ENCODE data around the gene IL17RB. TPM values are rescaled to one million over a fixed set of nuclear protein-coding genes. Genes with fewer than 3 reads are reported as not detected.

IL17RB gene
- total and polyA plus RNA-seq, 2 of the 4 experiments (the other 2 are of a cell fraction), result under 0.01 TPM; not detected in 1

DNA sequence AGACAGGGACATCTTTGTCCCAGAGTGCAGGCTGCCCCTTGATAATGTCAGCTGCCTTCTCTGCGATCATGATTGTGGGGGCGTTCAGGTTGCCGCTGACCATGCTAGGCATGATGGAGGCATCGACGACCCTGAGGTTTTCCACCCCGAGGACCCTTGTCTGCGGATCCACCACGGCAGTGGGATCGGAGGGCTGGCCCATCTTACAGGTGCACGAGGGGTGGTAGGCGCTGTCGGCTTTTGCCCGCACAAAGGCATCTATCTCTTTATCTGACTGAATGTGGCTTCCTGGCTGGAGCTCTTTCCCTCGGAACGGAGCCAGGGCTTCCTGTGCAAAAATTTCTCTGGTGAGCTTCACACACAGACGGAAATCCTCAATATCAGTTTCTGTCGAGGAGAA is 28.6 kb upstream of the IL17RB start:
- ATAC-seq (ENCODE audit: low read depth) (no peak), DNase-seq (no peak)
- TF ChIP-seq, protein P1, sequence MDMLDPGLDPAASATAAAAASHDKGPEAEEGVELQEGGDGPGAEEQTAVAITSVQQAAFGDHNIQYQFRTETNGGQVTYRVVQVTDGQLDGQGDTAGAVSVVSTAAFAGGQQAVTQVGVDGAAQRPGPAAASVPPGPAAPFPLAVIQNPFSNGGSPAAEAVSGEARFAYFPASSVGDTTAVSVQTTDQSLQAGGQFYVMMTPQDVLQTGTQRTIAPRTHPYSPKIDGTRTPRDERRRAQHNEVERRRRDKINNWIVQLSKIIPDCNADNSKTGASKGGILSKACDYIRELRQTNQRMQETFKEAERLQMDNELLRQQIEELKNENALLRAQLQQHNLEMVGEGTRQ (IDR thresholded peaks at IDR 0.05; ENCODE audit: low read depth, low read length), result no peak
- TF ChIP-seq RCOR1 (IDR thresholded peaks at IDR 0.05; ENCODE audit: insufficient replicate concordance, low read length) (no peak), MAFK (IDR thresholded peaks at IDR 0.05; ENCODE audit: low read depth, low read length) (no peak), CEBPB (IDR thresholded peaks at IDR 0.05; ENCODE audit: low read depth, low read length) (no peak), MXI1 (IDR thresholded peaks at IDR 0.05; ENCODE audit: borderline replicate concordance, low read depth, low read length) (no peak), NFE2L2 (IDR thresholded peaks at IDR 0.05; ENCODE audit: low read depth, low read length) (no peak), BHLHE40 (IDR thresholded peaks at IDR 0.05; ENCODE audit: low read depth, low read length) (no peak), SMC3 (IDR thresholded peaks at IDR 0.05; ENCODE audit: low read depth, low read length) (no peak), RAD21 (IDR thresholded peaks at IDR 0.05; ENCODE audit: low read length) (no peak), POLR2A (IDR thresholded peaks at IDR 0.05; ENCODE audit: low read depth, low read length) (no peak), RFX5 (IDR thresholded peaks at IDR 0.05; ENCODE audit: low read depth, low read length) (no peak), MAZ (IDR thresholded peaks at IDR 0.05; ENCODE audit: borderline replicate concordance, low read depth, low read length) (no peak)
- TF ChIP-seq, protein P2, sequence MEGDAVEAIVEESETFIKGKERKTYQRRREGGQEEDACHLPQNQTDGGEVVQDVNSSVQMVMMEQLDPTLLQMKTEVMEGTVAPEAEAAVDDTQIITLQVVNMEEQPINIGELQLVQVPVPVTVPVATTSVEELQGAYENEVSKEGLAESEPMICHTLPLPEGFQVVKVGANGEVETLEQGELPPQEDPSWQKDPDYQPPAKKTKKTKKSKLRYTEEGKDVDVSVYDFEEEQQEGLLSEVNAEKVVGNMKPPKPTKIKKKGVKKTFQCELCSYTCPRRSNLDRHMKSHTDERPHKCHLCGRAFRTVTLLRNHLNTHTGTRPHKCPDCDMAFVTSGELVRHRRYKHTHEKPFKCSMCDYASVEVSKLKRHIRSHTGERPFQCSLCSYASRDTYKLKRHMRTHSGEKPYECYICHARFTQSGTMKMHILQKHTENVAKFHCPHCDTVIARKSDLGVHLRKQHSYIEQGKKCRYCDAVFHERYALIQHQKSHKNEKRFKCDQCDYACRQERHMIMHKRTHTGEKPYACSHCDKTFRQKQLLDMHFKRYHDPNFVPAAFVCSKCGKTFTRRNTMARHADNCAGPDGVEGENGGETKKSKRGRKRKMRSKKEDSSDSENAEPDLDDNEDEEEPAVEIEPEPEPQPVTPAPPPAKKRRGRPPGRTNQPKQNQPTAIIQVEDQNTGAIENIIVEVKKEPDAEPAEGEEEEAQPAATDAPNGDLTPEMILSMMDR (conservative IDR thresholded peaks at IDR 0.05; ENCODE audit: low read depth, low read length), result no peak
- TF ChIP-seq, protein P3, sequence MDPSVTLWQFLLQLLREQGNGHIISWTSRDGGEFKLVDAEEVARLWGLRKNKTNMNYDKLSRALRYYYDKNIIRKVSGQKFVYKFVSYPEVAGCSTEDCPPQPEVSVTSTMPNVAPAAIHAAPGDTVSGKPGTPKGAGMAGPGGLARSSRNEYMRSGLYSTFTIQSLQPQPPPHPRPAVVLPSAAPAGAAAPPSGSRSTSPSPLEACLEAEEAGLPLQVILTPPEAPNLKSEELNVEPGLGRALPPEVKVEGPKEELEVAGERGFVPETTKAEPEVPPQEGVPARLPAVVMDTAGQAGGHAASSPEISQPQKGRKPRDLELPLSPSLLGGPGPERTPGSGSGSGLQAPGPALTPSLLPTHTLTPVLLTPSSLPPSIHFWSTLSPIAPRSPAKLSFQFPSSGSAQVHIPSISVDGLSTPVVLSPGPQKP (IDR thresholded peaks at IDR 0.05; ENCODE audit: borderline replicate concordance, low read depth, low read length), result no peak
- Histone ChIP-seq H4K20me1 (ENCODE audit: insufficient read depth, low read length) (no peaks in the 10 kb centered on the region), H3K18ac (ENCODE audit: low read depth, low read length) (no peak overlapping the region), H3K4me2 (ENCODE audit: low read depth, low read length) (no peak overlapping the region), H3K27ac (ENCODE audit: insufficient read depth, low read length) (no peak overlapping the region), H2AK5ac (ENCODE audit: low read depth, low read length) (no peak overlapping the region), H2BK5ac (ENCODE audit: low read depth, low read length, poor library complexity, severe bottlenecking) (no peak overlapping the region), H3K9ac (ENCODE audit: low read depth, low read length) (no peak overlapping the region), H3K4ac (ENCODE audit: low read depth, low read length) (no peak overlapping the region), H3K27me3 (ENCODE audit: control insufficient read depth, insufficient read depth, low read length) (peaks cover 8% of the 10 kb centered on the region), H3K56ac (ENCODE audit: extremely low read depth, insufficient read depth, low read length) (no peak overlapping the region), H3K14ac (replicated peaks; ENCODE audit: low read depth, low read length) (no peak overlapping the region), H4K91ac (ENCODE audit: insufficient read depth, low read depth, low read length) (no peak overlapping the region), H3K36me3 (ENCODE audit: control insufficient read depth, insufficient read depth, low read length) (no peaks in the 10 kb centered on the region), H3K9me3 (ENCODE audit: control insufficient read depth, insufficient read depth, low read length) (no peaks in the 10 kb centered on the region), H2AK9ac (replicated peaks; ENCODE audit: low read depth, low read length, poor library complexity) (no peak overlapping the region), H3K4me1 (ENCODE audit: control insufficient read depth, insufficient read depth, low read length) (no peaks in the 10 kb centered on the region), H4K5ac (ENCODE audit: low read depth, low read length) (no peak overlapping the region), H2AFZ (replicated peaks; ENCODE audit: low read length, poor library complexity) (no peak overlapping the region), H2BK20ac (ENCODE audit: low read depth, low read length) (no peak overlapping the region), H3K23ac (ENCODE audit: low read depth, low read length) (no peak overlapping the region), H3K4me3 (ENCODE audit: insufficient read depth, low read depth, low read length) (no peak overlapping the region), H3K79me1 (ENCODE audit: low read depth in 1 of 2, low read length in 2 of 2) (no peaks in the 10 kb centered on the region), H2BK120ac (ENCODE audit: low read depth, low read length) (no peak overlapping the region), H3K9me1 (ENCODE audit: insufficient read depth, low read length) (no peaks in the 10 kb centered on the region), H2BK15ac (ENCODE audit: low read depth, low read length) (no peak overlapping the region), H4K8ac (ENCODE audit: low read depth in 2 of 2, low read length in 2 of 2) (no peak overlapping the region)
- 86% methylated on average over 15 of the region's 17 CpGs; no CpG with 5 or more reads in 1 of the 2 experiments for WGBS, 2 experiments (ENCODE audit: extremely low coverage in 2 of 2, insufficient read length in 1 of 2)
- CTCF ChIA-PET, result no interaction called here
- dilution Hi-C loops (cut with HindIII; ENCODE audit: low sequenced_read_pairs, unreplicated experiment) (no loop called here), intact Hi-C loops (cut with micrococcal nuclease) (no loop called here), in situ Hi-C loops (cut with MboI; ENCODE audit: low sequenced_read_pairs) (no loop called here)
- BruUV-seq (replicated peaks), result no TSS peak
- POLR2A ChIA-PET (ENCODE audit: unreplicated experiment), result no interaction called here

Measured in IMR-90 (cell line).